GM21360 (cell line): Measurements from ENCODE around the gene IGHMBP2.
A peak's percentile ranks its signal among the peaks of the same experiment; 100 is the strongest.

Experiments
- ATAC-seq: cut with Tn5 transposase; IDR thresholded peaks from one replicate; pipeline ENCODE4 v1.9.1; 2021; ENCODE audit warnings: mild to moderate bottlenecking, moderate library complexity; ENCODE audit not compliant: unreplicated experiment

IGHMBP2 gene

DNA sequence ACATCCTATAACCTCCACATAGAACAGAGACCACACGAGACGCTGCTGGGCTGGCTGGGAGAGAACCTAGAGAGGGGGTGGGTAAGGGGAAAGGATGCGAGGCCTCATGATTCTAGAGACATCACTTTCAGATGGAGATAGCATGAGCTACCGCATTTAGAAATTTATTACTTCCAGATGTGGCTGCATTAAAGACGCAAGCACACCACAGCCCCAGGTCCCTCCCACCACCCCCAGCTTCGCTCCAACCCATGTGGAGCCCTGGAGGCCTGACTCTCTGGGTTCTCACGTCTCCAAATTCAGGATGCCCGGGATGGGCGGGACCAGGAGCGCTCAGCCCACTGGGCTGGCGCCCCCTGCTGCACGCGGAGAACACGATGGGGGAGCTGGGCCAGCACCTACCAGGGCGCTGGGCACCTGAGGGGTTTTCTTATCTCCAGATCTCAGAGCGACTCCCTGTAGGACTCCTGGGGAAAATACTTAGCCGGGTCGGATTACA, 13.7 kb upstream of the IGHMBP2 start:
- ATAC-seq = no peak

DNA sequence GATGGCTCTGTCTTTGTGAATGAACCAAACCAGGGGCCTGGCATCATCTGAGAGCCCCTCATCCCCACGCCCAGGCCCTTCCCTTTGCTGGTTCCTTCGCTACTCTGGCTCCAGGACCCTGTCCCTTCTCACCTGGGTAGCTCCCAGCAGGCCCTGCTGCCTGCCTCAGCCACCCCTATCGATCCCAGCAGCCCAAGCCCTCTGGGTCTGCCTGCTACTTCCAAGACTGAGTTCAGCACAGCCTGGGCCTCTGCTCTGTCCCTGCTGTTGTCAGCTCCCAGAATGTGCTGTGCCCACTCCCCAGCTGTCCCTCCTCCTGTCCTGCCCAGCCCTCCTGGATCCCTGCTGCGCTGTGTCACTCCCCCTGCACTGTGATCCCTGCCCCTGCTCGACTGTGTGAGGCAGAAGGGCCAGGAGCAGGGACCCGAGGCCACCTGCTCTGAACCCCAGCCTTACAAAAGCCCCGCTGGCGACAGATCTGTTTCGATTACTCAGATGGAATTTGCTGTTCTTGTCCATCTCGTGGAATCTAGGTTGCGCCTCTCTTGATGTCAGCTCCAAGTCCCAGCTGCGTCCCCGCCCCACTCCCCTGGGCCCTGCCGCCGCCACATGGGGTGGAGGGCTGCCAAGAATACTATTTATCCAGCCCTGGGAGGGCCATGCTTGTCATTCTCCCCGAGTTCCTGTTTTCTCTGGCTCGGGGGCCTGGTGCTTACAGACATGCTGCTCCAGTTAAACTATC, 13.0 kb upstream of the IGHMBP2 start:
- ATAC-seq = no peak

DNA sequence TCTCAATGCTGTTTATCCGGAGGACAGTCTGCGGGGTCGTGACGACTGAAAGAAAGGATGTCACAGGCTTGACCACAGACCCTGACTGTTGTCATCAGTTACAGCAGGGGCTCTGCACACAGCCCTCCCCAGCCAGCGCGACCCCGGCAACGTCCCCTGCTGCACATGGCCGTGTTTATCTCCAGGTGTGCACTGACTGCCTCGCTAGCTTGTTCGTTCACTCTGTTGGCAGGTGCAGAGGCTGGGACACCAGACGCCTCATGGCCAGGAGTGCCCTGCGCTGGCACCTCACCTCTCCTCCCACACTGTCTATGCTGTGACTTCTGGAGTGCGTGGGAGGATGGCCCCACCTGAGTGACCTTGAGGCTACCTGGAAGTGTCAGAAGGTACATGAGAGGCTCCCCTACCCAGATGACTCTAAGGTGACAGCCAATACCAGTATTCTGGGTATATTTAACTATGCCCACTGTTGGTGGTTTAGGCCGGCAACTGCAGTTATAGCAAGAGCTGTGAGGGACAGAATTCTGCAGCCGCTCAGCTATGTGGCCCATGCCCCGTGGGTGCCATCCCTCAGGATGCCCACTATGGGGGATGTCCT, 12.2 kb upstream of the IGHMBP2 start:
- ATAC-seq = no peak

DNA sequence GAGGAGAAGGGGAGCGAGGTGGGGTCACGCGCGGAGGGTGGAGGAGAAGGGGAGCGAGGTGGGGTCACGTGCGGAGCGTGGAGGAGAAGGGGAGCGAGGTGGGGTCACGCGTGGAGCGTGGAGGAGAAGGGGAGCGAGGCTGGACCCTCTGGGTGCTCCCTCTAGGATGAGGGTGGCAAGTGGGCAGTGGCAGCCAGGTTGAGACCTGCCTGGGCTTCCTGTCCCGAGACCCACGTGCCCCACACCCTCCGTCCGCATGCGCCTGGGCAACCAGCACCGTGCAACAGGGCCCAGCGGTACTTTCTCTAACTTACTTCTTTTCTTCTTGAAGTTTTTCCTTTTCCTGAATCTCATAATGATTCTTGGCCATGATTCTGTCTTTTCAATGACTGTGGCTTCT, 11.1 kb upstream of the IGHMBP2 start:
- ATAC-seq = no peak

DNA sequence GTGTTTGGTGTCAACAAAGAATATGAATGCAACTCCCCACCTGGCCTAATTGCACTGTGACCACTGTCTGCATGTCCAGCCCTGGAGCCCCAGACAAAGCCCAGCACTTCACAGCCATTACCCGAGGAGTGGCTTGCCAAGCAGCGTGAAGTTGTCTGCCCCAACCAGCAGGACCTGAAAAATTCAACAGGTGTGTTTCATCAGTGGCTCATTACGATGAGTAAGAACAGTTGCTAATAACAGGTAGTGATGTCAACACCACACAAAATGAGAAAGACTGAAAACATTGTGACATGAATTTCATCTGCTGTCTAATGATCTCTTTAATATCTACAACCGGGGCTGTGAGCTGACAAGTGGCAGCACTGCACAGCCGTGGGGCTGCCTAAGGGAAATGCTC, 10.4 kb upstream of the IGHMBP2 start:
- ATAC-seq = no peak

DNA sequence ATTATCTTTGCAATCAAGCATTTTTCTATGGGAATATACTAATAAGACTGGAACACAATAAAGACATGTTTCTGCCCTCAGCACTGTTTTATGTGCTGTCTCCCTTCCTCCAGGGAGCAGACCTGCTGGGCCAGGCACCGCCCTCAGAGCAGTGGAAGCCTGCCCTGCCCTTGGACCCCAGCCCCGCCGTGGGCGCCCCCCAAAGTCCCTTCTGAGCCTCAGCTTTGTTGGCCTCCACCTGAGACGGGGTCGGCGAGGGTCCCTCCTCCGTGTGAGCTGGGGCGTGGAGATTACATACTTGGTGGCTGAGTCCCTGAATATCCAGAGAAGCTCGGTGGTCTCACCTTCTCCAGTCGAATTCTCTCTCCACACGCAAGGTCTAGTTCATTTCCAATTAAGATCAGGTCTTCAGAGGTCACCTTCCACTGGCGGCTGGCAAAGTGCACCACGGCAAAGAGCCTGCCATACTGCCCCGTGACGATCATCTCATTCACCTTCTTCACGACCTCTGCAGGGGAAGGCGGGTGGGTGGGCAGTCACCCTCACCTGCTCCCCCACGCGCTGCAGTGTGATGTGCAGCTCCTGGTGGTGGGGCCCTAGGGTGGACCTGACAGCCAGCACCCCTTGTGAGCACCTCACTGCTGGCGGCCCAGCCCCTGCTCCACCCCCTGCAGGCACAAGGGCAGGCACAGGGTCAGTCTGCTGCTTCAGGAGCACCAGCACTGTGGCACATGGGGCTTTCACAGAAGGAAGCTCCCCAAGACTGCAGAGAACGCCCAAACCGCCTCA, 7.3 kb upstream of the IGHMBP2 start:
- no peak for ATAC-seq

DNA sequence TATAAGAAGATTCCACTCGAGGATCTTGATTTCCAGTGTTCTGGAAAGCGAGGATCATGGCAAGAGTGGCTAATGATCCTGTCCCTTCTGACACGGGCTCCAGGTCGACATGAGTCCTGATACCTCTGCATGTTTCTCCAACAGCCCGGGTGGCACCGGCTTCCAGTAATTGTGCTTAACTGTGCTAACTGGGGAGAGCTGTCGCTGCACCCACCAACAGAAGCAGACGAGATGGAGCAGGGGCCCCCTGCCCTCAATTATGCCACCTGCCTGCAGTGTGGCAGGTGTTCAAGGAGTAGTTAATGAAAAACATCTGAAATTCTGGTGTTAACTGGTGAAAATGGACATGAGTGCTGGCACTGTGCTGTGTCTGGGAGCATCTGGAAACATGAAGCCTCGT, 6.2 kb upstream of the IGHMBP2 start:
- no peak for ATAC-seq

DNA sequence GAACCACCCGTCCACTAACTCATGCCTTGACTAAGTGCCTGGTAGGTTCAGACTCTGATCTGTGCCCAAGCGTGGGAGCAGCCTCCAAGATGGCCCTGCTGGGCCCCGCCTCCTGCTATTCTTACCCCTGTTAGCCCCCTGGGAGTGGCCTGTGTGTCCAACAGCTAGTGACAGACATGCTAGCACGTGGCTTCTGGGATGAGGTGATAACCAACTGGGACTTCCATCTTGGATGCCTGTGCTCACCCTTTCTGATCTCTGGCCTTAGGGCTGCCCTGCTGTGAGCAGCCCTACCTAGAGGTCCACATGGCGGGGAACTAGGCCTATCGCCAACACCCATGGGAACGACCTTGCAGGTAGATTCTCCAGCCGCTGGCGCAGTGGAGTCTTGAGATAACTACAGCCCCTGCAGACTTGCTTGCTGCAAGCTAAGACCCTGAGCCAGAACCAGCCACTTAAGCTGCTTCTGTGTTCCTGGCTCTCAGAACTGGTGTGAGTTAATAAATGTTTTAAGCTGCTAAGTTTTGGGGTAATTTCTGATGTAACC, 2.8 kb upstream of the IGHMBP2 start:
- no peak for ATAC-seq

DNA sequence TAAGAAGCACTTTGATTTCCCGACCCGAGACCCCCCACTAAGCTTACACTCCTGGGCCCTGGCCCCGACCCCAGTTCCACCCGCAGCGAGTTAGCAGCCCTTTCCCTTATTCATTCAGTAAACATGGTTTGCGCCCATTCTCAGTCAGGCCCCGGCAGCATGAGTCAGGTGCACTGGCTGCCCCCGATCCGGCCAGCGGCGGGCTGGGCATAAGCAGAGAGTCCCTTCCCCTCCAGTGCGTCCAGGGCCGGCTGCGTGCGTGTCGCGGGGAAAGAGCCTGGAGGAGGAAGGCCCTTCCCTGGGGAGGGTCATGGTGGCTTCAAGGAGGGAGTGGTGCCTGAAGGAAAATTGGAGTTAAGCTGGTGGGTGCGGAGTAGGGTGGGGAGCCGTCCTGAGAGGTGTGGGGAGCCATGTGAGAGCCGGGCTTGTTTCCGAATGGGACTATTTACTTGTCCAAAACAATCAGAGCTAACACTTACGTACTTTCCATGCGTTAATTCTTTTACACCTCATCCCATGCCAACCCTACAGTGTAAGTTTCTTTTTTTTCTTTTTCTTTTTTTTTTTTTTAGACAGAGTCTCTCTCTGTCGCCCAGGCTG, 657 bp downstream of the IGHMBP2 start:
- ATAC-seq = peak; percentile 14

DNA sequence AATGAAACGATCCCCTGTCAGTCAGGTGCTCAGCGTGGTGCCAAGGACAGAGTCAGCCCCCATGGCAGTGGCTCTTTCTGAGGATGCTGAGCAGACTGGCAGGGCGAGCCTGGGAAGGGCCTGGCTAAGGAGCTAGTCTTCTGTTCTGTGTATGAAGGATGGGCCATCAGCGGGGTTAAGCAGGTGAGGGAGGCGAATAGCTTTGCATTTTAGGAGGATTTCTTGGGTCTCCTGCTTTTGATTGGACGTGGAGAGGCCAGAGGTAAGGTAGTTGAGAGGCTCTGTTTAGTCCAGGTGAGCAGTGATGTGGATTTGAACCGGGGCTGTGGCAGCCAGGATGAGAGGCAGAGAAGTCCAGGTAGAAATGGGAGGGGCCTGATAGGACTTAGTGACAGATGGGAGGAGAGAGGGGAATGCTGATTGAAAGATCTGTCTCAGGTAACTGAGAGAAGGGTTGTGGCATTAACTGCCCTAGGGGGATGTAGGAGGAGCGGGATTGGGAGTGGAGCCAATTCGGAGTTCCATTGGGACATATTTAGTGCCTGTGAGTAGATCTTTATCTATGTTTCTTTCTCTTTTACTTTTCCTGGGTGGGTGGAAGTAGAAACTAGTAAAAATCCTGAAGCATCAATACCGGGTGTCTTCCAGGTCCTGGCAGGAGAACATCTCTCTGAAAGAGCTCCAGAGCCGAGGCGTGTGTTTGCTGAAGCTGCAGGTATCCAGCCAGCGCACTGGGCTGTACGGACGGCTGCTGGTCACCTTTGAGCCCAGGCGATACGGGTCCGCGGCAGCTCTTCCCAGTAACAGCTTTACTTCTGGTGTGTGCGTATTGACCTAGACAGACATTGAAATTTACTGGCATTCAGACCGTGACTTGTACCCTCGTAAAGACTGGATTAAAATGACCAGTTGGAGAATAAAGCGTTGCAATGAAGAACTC, 2.0 kb downstream of the IGHMBP2 start:
- no peak for ATAC-seq

DNA sequence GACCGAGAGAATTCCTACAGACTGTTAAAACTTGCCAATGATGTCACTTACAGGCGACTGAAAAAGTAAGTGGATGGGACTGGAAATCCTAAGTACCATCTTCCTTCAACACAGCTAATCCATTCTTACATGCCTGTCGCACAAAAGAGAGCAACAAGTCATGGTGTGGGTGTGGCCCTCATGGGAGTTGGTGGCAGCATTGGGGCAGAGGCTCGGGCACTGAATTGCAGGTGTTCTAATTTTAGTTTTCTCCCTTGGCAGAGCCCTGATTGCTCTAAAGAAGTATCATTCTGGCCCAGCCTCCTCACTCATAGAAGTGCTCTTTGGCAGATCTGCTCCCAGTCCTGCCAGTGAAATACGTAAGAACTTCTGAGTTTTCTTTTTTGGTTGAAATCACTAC, 4.6 kb downstream of the IGHMBP2 start:
- ATAC-seq = no peak

DNA sequence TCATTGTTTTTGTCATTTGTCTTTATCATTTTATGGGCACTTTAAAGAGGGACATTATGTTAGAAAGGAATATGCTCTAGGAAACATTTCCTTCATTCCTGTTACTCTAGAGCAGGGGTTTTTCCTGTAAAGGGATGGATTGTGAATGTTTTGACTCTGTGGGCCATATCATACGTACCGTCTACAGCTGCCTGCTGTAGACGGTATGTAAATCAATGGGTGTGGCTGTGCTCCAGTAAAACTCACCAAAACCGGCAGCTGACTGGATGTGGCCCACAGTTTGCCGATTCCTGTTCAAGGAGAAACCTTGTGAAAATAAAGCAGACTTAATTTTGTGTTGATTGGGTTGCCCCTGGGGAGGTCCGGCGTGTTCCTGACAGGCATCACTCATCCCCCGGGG, 7.3 kb downstream of the IGHMBP2 start:
- no peak for ATAC-seq

DNA sequence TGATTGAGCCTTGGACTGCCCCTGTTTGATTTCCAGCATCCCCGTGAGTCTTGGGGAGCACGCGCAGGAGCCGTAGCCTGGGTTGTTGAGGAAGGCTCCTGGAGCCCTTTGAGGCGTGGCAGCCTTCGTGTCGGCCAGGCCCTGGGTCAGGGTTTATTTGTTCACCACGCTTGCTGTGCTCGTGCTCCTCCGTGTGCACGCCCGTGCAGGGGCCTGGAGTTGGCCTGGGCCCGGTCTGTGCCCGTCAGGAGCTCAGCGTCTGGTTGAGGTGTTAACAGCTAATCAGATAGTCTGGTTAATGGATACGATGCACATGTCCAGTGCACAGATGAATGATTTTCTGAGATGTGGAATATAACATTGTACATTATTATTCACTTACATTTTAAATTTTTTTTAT, 8.0 kb downstream of the IGHMBP2 start:
- no peak for ATAC-seq

DNA sequence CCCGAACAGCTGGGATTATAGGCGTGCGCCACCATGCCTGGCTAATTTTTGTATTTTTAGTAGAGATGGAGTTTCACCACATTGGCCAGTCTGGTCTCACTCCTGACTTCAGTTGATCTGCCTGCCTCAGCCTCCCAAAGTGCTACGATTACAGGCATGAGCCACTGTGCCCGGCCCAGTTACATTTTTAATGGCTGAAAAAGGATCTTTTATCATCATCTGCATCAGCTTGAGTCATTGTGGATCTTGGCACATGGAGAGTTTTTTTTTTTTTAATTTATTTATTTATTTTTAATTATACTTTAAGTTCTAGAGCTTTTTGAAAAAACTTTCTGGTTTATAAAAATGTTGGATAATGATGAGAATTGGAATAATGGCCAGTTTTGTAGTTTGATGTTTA, 8.6 kb downstream of the IGHMBP2 start:
- no peak for ATAC-seq

DNA sequence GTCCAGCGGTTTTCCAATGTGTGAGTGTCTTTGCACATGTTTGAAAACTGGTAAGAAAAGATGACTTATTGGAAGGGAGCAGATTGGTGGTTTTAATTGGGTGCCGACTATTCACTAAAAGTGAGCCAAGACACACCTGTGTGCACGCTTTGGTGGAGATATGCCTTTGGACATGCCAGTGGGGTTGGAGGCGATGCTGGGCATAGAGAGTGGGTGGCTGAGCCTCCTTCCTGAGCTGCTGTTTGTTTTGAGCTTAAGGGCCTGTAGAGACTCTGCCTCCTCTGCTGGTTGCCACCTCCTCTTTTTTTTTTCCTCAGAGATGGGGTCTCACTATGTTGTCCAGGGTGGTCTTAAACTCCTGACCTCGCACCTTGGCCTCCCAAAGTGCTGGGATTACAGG, 9.5 kb downstream of the IGHMBP2 start:
- no peak for ATAC-seq

DNA sequence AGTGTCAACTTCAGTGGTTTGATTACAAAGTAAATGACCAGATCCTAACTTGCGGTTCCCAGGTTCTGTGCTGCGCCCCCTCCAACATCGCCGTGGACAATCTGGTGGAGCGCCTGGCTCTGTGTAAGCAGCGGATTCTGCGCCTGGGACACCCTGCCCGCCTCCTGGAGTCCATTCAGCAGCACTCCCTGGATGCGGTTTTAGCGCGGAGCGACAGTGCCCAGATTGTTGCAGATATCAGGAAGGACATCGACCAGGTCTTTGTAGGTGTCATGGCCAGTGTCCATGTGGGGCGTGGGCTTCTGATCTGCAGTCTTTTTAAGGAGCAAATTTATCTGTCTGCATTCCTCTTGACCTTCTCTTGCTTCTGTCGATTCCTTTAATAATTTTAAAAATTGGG, 11.1 kb downstream of the IGHMBP2 start:
- no peak for ATAC-seq

DNA sequence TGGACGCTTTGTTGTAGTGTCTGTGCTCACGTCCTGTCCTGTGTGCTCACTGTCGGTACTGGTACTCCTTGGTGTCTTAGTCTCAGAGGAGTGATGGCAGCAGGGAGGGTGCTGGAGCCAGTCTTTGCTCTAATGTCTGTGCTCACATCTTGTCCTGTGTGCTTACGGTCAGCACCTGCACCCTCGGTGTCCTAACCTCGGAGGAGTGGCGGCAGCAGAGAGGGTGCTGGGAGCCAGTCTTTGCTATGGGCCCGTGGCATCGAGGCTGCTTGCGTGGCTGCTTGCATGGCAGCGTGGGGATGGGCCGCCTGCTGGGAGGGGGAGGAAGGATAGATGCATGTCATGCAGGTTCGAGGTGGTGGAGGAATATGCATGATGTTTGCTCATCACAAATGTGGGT, 12.7 kb downstream of the IGHMBP2 start:
- ATAC-seq = no peak

DNA sequence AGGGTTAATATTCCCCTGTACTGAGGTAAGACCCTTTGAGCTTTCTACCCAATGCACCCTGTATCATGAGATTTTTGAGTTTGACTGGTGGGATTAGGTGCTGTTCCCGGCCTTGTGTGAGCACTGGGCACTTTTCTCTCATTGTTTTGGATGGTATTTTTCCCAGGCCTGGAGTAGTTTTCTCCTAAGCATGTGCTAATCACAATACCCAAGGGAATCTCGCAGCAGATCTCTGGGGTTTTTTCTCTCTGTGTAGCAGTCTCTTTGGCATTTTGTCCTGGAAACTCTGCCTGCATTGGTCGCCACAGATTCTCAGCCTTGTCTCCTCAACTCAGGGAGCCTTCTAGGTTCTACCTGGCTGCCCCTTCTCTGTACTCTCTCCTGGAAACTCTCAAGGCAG, 19.9 kb downstream of the IGHMBP2 start:
- ATAC-seq = no peak

DNA sequence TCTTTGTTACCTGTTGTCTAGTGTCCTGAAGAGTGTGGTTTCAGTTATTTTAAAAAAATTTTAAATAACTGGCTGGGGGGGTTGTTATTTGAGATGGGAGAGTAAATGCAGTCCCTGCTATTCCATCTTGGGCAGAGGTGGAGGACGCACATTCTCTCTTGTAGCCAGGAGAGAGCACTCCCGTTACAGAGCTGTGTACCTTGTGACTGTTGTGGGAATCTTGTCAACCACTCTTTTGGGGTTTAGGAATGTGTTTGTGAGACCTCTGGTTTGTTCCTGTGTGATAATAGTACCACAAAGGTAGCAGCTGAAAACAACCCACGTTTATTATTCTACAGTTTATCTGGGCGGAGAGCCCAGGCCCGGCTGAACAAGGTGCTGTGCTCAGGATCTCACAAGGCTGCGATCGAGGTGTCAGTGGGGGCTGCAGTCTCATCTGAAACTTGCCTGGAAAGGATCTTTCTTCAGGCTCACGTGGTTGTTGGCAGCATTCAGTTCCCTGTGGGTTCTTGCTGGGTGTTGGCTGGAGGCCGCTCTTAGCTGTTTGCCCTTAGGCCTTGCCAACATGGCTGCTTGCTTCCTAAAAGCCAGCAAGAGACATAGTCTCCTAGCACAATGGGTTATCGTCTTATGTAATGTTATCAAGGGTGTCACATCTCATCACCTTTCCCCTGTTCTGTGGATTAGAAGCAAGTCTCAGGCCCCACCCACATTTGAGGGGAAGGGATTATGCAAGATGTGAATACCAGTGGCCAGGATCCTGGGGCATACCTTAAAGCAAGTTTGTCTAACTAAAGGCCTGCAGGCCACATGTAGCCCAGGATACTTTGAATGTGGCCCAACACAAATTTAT, 20.6 kb downstream of the IGHMBP2 start:
- no peak for ATAC-seq
